ENCODE data around the gene PEAK1.

The PEAK1 gene

GRCh38 chr15:77358545-77359240, 61.2 kb downstream of the PEAK1 start:
- peak; percentile 40 for DNase-seq

DNA sequence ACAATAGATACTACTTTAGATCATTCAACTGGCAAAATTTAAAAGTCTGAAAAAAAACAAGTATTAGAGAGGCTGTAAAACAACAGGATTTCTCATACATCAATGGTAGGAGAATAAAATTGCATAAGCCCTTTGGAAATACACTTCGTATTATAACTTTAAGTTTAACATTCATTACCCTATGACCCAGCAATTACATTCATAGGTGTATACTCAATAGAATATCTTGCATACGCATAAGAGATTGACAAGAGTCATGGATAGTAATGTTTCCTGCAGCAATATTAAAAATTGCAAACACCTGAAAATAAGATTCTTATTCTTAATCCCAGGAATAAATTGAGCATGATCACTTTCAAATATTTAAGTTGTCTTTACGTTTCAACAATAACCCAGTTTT, 63.6 kb downstream of the PEAK1 start:
- no peak for DNase-seq

GRCh38 chr15:77355321-77355720, 64.6 kb downstream of the PEAK1 start:
- DNase-seq, result no peak

- DNase-seq, result no peak
These were observed 65.8 kb downstream of the PEAK1 start for GRCh38 chr15:77354063-77354462.

DNA sequence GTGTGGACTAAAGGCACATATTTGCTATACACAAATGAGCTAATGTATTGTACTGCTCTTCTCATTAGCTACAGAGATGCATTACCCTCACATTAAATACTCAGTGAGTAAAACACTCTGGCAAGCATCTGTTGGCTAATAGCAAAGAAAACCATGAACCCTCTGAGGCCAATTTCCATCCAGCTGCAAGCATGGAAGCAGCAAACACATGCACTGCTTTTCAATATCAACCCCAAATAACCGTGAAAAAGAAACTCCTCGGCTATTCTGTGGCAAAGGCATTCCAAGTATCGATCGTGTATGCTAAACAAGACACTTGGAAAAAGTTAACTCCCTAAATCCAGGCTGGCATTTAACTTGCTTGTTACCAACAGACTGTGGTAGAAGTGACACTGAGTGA, 67.0 kb downstream of the PEAK1 start:
- no peak for DNase-seq

GRCh38 chr15:77350792-77351191, 69.1 kb downstream of the PEAK1 start:
- no peak for DNase-seq

- no peak for DNase-seq
These were observed 70.2 kb downstream of the PEAK1 start for GRCh38 chr15:77349666-77350065.

GRCh38 chr15:77348511-77348910, 71.4 kb downstream of the PEAK1 start:
- DNase-seq, result no peak

DNA sequence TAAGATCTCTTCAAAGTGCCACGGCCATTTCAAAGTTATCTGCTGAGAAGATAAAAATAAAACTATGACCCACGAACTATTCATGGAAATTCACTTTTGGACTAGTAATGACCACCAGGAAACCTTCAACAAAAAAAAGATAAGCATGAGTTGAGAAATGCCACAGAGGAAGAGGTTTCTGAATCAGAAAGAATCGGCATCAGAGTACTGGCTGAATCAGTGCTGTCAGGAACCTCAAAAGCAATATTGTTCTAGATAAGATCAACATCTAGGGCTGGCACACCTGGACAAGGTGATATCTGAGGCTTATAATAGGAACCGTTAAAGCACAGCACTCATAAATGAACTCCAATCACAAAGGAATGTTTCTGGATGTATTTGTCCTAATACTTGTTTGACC, 72.7 kb downstream of the PEAK1 start:
- DNase-seq, result peak; percentile 38

DNA sequence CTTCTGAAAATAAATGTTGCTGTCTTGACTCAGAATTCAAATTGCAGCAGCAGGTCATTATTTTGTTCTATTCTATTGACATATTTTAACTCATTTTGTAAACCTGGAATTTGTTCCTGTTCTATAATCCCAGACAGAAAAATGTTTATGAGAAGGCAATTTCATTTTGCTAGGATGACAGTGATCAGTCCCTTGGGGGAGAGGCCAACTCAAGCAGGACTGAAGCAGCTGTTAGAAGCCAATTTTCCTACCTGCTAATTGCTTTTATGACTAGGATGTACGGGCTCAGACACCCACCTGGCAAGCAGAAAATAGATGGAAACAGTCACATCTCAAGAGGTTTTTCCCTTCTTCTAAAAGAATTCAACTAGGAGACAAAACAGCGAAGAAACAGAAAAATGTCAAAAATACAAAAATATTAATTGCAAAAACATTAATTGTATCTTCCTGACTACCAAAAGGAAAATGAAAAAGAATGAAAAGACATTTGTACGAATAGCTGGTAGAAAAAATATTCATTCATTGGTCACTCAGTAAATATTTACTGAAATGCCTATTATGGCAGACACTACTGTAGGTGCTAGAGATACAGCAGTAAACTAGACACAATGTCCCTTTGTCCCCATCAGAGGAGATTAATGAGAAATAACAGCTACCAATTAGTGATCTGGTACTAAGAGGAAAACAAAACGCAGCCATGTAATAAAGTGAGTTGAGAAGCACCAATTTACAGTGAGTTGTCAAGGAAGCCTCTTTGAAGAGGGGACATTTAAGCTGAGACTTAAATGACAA, 73.5 kb downstream of the PEAK1 start:
- DNase-seq, result no peak

GRCh38 chr15:77342807-77343206, 77.1 kb downstream of the PEAK1 start:
- no peak for DNase-seq

DNA sequence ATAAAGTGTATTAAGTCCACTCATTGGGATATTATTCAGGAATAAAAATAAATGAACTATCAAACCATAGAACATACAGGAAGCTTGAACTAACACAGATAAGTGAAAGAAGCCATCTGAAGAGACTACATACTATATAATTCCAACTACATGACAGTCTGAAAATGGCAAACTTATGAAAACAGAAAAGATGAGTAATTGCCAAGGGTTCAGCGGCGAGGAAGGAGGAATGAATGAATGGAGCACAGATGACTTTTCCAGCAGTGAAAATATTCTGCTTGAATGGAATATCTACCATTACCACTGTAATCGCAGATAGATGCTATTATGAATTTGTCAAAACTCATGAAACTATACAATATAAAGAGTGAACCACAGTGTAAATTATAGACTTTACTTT, 79.7 kb downstream of the PEAK1 start:
- DNase-seq, result no peak

- no peak for DNase-seq
These were observed 83.9 kb downstream of the PEAK1 start for GRCh38 chr15:77336006-77336405.

- DNase-seq, result peak; percentile 34
These were observed 84.6 kb downstream of the PEAK1 start for GRCh38 chr15:77335298-77335697.

GRCh38 chr15:77333166-77333565, 86.7 kb downstream of the PEAK1 start:
- no peak for DNase-seq

- DNase-seq, result no peak
These were observed 90.7 kb downstream of the PEAK1 start for GRCh38 chr15:77329202-77329601.

- DNase-seq, result no peak
These were observed 91.9 kb downstream of the PEAK1 start for GRCh38 chr15:77327844-77328529.

DNA sequence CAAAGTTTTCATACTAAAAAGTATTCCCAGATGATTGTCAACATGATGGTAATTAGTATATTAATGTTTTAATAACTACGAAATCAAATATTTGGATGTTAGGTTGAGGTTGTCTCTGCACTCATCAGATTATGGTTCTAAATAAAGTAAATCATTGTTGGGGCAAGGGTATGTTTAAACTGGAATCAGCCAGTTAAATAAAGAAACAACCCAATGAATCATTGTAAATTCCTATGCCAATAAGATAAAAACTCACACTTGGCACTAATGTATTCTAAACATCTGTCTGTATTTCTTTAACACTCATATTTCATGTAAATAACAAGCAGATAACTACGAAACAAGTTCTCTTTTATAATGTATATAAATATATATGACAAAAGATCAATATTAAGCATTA, 92.7 kb downstream of the PEAK1 start:
- DNase-seq, result no peak

DNA sequence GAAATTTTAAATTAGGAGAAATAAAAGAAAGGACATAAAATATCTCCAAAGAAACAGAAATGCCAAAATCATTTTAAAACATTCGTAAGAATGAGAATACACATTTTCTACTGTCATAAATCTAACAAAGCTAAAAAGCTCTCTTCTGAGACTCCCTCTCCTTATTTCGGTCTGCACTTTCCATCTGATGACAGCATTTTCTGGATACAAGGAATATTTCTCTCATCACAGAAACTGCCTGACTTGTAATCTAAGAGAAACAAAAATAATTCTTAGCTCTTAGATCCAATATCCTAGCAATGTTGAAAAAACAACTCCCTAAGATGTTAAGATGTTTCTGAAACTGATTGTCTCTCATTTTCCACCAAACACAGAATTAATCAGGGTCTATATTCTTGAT, 93.5 kb downstream of the PEAK1 start:
- DNase-seq, result no peak

GRCh38 chr15:77312523-77312922, 107.4 kb downstream of the PEAK1 start:
- no peak for DNase-seq

DNA sequence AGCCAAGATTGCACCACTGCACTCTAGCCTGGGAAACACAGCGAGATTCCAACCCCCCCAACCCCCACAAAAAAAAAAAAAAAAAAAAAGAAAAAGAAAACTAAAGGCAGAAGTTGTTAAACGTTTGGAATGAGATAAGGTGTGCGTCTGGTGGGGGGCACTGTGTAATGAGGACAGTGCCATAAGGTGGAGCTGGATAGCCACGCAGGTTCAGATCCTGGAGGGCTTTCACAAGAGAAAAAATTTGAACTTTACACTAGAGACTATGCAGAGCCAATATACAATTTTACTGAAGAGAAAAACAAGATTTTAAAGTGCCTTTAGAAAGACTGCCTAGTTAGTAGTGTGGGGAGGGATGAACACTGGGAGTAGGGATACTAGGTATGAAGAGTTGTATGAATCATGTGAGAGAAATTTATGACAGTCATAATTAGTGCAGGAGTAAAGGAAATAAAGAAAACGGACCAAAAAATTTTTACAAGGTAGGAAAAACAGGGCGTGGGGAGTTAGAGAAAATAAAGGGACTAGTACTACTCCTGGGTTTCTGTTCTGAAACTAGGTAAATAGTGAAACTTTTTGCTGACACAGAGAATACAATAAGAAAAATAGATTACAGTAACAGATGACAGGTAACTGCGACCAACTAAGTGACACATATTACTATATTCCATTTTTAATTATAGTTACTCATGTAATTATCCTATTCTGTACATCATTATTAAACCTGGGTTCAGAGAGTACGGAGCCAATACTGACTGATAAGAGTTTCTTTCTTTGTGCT, 108.1 kb downstream of the PEAK1 start:
- DNase-seq, result peak; percentile 54

- DNase-seq, result no peak
These were observed 108.9 kb downstream of the PEAK1 start for GRCh38 chr15:77311020-77311419.

- DNase-seq, result no peak
These were observed 110.5 kb downstream of the PEAK1 start for GRCh38 chr15:77309392-77309791.

All from NCI-H226 (cell line).